ENCODE data around the gene MAPK8IP1. TPM values are rescaled to one million over a fixed set of nuclear protein-coding genes. Genes with fewer than 3 reads are reported as not detected.
A peak's percentile ranks its signal among the peaks of the same experiment; 100 is the strongest.
"Not testable (repeated sequence)": the region's sequence is repeated elsewhere in the genome, so short reads cannot be mapped to it uniquely, and the experiment has no call there.

MAPK8IP1 gene
- total and polyA plus RNA-seq, 10 donors = 0.80 to 6.0 (median 3.1) TPM

- WGBS, 5 donors = 80 to 91% (median 85%) methylated on average over 15 of the region's 15 CpGs
- Histone ChIP-seq H3K27ac (no peak overlapping the region), H3K4me3 (no peak overlapping the region), H3K4me1 (peaks cover under 1 to 40% (median 20%) of the 10 kb centered on the region in 6 donors), H3K27me3 (replicated peaks in 1 of 7) (peaks cover 0 to 19% (median 7%) of the 10 kb centered on the region in 7 donors), H3K9me3 (no peaks in the 10 kb centered on the region), H3K36me3 (peaks cover 0 to 12% (median 5%) of the 10 kb centered on the region in 6 donors)
- no peak for DNase-seq
- intact Hi-C loops (cut with DNase I; ENCODE audit: low total_unique reads) = no loop called here
- TF ChIP-seq, protein P1, sequence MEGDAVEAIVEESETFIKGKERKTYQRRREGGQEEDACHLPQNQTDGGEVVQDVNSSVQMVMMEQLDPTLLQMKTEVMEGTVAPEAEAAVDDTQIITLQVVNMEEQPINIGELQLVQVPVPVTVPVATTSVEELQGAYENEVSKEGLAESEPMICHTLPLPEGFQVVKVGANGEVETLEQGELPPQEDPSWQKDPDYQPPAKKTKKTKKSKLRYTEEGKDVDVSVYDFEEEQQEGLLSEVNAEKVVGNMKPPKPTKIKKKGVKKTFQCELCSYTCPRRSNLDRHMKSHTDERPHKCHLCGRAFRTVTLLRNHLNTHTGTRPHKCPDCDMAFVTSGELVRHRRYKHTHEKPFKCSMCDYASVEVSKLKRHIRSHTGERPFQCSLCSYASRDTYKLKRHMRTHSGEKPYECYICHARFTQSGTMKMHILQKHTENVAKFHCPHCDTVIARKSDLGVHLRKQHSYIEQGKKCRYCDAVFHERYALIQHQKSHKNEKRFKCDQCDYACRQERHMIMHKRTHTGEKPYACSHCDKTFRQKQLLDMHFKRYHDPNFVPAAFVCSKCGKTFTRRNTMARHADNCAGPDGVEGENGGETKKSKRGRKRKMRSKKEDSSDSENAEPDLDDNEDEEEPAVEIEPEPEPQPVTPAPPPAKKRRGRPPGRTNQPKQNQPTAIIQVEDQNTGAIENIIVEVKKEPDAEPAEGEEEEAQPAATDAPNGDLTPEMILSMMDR (IDR thresholded peaks at IDR 0.05 in 8 of 11, conservative IDR thresholded peaks at IDR 0.05 in 3 of 11) = no peak
- no peak for TF ChIP-seq POLR2AphosphoS5 (IDR thresholded peaks at IDR 0.05)
Observed at GRCh38 chr11:45904309-45904915, 19.0 kb downstream of the MAPK8IP1 start.

DNA sequence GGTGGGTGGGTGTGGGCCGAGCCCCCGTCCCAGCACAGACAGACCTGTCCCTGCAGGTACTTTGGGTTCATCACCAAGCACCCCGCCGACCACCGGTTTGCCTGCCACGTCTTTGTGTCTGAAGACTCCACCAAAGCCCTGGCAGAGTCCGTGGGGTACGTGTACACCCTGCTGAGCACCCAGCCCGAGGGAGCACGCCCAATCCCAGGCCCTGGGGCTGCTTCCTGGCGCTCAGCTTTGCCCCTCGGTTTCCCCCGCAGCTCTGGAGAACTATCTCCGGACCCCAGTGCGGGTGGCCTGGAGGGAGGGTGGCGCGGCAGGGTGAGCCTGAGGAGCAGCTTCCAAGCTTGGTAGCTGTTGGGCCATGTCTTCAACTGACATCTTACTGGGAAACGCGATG, 19.6 kb downstream of the MAPK8IP1 start:
- TF ChIP-seq POLR2AphosphoS5 (IDR thresholded peaks at IDR 0.05) (peak in 1 of 3 donors; percentile 50), POLR2A (IDR thresholded peaks at IDR 0.05) (no peak)
- TF ChIP-seq, protein P1 (IDR thresholded peaks at IDR 0.05 in 8 of 11, conservative IDR thresholded peaks at IDR 0.05 in 3 of 11) = no peak
- Histone ChIP-seq H3K4me3 (no peak overlapping the region), H3K4me1 (peaks cover 0 to 36% (median 16%) of the 10 kb centered on the region in 6 donors), H3K27ac (no peak overlapping the region), H3K27me3 (replicated peaks in 1 of 7) (peaks cover 0 to 12% (median 3%) of the 10 kb centered on the region in 7 donors), H3K9me3 (no peaks in the 10 kb centered on the region), H3K36me3 (peaks cover 0 to 18% (median 11%) of the 10 kb centered on the region in 6 donors)
- WGBS, 5 donors = 93 to 95% (median 94%) methylated on average over 12 to 19 of the region's 19 CpGs
- no peak for DNase-seq
- intact Hi-C loops (cut with DNase I; ENCODE audit: low total_unique reads) = no loop called here

DNA sequence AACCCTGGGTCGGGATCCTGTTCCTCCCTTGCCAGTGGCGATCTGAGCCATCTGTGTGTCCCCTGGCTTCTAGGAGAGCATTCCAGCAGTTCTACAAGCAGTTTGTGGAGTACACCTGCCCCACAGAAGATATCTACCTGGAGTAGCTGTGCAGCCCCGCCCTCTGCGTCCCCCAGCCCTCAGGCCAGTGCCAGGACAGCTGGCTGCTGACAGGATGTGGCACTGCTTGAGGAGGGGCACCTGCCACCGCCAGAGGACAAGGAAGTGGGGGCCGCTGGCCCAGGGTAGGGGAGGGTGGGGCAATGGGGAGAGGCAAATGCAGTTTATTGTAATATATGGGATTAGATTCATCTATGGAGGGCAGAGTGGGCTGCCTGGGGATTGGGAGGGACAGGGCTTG, 20.1 kb downstream of the MAPK8IP1 start:
- H3K27me3 ChIP-seq (replicated peaks in 1 of 7); H3K27ac ChIP-seq; intact Hi-C loops (cut with DNase I; ENCODE audit: low total_unique reads); H3K4me3 ChIP-seq; DNase-seq; H3K9me3 ChIP-seq: not testable (repeated sequence)
- Histone ChIP-seq H3K36me3 (peaks cover 0 to 23% (median 16%) of the 10 kb centered on the region in 6 donors), H3K4me1 (peaks cover 0 to 31% (median 12%) of the 10 kb centered on the region in 6 donors)
- 14 to 49% (median 46%) methylated on average over 4 to 6 of the region's 6 CpGs for WGBS, 5 donors

DNA sequence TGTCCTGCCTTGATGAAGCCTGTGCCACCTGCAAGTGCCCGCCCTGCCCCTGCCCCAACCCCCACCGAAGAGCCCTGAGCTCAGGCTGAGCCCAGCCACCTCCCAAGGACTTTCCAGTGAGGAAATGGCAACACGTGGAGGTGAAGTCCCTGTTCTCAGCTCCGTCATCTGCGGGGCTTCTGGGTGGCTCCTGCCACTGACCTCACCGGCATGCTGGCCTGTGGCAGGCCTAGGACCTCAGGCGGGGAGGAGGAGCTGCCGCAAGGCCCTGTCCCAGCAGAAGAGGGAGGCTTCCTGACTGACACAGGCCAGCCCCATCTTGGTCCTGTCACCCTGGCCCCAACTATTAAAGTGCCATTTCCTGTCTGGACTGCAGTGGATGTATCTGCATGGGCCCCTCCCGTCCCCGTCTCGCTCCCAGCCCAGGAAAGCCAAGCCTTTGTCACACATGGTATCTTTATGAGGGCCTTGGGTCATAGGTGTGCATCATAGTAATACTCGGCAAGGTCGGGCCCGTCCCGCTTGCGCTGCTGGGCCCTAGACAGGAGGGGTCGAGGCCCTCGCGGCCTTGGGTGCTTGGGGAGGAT, 20.7 kb downstream of the MAPK8IP1 start:
- no peak for DNase-seq
- Histone ChIP-seq H3K27ac (no peak overlapping the region), H3K4me1 (peaks cover 0 to 26% (median 11%) of the 10 kb centered on the region in 6 donors), H3K4me3 (no peak overlapping the region), H3K36me3 (peaks cover 0 to 29% (median 22%) of the 10 kb centered on the region in 6 donors), H3K27me3 (replicated peaks in 1 of 7) (peaks cover 0 to 1% (median 0%) of the 10 kb centered on the region in 7 donors), H3K9me3 (no peaks in the 10 kb centered on the region)
- TF ChIP-seq POLR2A (IDR thresholded peaks at IDR 0.05) (no peak), POLR2AphosphoS5 (IDR thresholded peaks at IDR 0.05) (peak; percentile 36 to 55 (median 38))
- TF ChIP-seq, protein P1 (IDR thresholded peaks at IDR 0.05 in 8 of 11, conservative IDR thresholded peaks at IDR 0.05 in 3 of 11) = no peak
- intact Hi-C loops (cut with DNase I; ENCODE audit: low total_unique reads) = no loop called here
- 46 to 63% (median 54%) methylated on average over 16 to 19 of the region's 19 CpGs for WGBS, 5 donors
